Ishikawa (cell line): ENCODE measurements around the gene SLC2A4RG.

Experiments
- CEBPB ChIP-seq: IDR thresholded peaks from 2 replicates; pipeline ENCODE4 v1.6.1; 2012
- CREB1 ChIP-seq: IDR thresholded peaks from 2 replicates; pipeline ENCODE4 v1.6.1; 2012; ENCODE audit warnings: low read depth
- EGR1 ChIP-seq: IDR thresholded peaks from 2 replicates; pipeline ENCODE4 v1.6.1; 2012
- EP300 ChIP-seq: IDR thresholded peaks from 2 replicates; pipeline ENCODE4 v1.6.1; 2012; ENCODE audit warnings: borderline replicate concordance
- FOXM1 ChIP-seq: IDR thresholded peaks from 2 replicates; pipeline ENCODE4 v1.6.1; 2012; ENCODE audit warnings: low read depth, borderline replicate concordance
- NFIC ChIP-seq: IDR thresholded peaks from 2 replicates; pipeline ENCODE4 v1.6.1; 2012
- RAD21 ChIP-seq: IDR thresholded peaks from 2 replicates; pipeline ENCODE4 v1.6.1; 2012; ENCODE audit warnings: low read depth
- TAF1 ChIP-seq: IDR thresholded peaks from 2 replicates; pipeline ENCODE4 v1.6.1; 2012; ENCODE audit warnings: low read depth, mild to moderate bottlenecking
- TCF12 ChIP-seq: IDR thresholded peaks from 2 replicates; pipeline ENCODE4 v1.6.1; 2012; ENCODE audit warnings: low read depth
- TEAD4 ChIP-seq: IDR thresholded peaks from 2 replicates; pipeline ENCODE4 v1.6.1; 2012
- YY1 ChIP-seq: IDR thresholded peaks from 2 replicates; pipeline ENCODE4 v1.6.1; 2012; ENCODE audit warnings: low read depth
- ZBTB7A ChIP-seq: IDR thresholded peaks from 2 replicates; pipeline ENCODE4 v1.6.1; 2012; ENCODE audit warnings: low read depth
- TF ChIP-seq, protein P1 (sequence below): IDR thresholded peaks from 2 replicates; pipeline ENCODE4 v1.6.1; 2012; ENCODE audit warnings: low read depth, mild to moderate bottlenecking
- TF ChIP-seq, protein P2 (sequence below): IDR thresholded peaks from 2 replicates; pipeline ENCODE4 v1.6.1; 2012
- TF ChIP-seq, protein P3 (sequence below): IDR thresholded peaks from 2 replicates; pipeline ENCODE4 v1.6.1; 2012

Gene SLC2A4RG

DNA sequence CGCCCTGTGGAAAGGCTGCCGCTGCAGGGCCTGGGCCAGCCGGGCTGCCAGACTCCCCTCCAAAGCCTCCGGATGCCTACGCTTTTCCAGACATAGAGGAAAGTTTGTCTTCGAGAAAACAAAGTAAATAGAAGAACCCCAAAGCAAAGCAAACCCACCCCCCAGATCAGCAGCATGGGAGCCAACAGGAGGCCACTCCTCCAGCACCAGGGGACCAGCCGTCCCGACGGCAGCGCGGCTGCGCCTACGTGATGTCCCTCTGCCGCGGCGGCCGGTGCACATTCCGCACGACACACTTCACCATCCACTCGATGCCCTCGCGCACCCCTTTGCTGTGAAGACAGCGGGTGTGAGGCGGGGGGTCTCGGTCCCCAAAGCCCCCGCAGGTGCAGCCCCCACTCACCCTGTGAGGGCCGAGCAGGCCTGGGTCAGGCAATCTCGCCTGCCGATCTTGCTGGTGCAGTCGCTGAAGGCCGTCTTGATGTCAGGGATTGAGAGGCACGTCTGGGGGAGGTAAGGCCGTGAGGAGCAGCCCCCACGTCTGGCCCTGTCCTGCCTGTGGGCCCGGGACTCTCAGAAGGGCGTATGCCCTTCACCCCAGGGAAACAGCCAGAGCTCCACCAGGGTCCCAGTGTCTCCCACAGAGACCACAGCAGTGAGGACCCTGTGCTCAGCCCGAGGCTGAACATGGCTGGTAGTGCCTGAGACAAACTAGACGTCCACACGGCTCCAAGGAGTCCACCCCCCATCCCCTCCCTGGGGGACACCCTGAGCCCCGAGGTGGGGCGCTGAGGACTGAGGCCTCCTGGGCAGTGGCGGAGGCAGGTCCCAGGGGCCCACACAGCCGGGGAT, 39.2 kb upstream of the SLC2A4RG start:
- TF ChIP-seq TEAD4 (no peak), FOXM1 (no peak), YY1 (no peak), TCF12 (no peak), EP300 (no peak)

DNA sequence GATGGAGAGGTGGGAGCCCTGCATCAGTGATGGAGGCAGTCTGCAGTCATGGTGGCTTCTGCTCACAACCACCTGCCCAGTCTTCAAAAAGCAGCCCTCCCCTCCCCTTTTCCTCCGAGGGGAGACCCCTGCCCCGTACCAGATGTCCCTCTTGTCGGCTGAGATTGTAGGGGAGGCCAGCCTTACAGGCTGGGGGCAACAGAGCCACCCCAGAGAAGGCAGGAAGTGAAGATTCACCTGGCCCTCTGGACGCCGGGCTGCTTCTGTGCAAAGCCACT, 38.6 kb upstream of the SLC2A4RG start:
- TF ChIP-seq, protein P1, sequence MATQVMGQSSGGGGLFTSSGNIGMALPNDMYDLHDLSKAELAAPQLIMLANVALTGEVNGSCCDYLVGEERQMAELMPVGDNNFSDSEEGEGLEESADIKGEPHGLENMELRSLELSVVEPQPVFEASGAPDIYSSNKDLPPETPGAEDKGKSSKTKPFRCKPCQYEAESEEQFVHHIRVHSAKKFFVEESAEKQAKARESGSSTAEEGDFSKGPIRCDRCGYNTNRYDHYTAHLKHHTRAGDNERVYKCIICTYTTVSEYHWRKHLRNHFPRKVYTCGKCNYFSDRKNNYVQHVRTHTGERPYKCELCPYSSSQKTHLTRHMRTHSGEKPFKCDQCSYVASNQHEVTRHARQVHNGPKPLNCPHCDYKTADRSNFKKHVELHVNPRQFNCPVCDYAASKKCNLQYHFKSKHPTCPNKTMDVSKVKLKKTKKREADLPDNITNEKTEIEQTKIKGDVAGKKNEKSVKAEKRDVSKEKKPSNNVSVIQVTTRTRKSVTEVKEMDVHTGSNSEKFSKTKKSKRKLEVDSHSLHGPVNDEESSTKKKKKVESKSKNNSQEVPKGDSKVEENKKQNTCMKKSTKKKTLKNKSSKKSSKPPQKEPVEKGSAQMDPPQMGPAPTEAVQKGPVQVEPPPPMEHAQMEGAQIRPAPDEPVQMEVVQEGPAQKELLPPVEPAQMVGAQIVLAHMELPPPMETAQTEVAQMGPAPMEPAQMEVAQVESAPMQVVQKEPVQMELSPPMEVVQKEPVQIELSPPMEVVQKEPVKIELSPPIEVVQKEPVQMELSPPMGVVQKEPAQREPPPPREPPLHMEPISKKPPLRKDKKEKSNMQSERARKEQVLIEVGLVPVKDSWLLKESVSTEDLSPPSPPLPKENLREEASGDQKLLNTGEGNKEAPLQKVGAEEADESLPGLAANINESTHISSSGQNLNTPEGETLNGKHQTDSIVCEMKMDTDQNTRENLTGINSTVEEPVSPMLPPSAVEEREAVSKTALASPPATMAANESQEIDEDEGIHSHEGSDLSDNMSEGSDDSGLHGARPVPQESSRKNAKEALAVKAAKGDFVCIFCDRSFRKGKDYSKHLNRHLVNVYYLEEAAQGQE, result no peak
- no peak for TF ChIP-seq TEAD4
- TF ChIP-seq NFIC, result no peak
- no peak for TF ChIP-seq CREB1
- no peak for TF ChIP-seq ZBTB7A
- no peak for TF ChIP-seq EGR1
- TF ChIP-seq, protein P2, sequence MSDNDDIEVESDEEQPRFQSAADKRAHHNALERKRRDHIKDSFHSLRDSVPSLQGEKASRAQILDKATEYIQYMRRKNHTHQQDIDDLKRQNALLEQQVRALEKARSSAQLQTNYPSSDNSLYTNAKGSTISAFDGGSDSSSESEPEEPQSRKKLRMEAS, result no peak
- TF ChIP-seq TCF12, result no peak
- TF ChIP-seq, protein P3, sequence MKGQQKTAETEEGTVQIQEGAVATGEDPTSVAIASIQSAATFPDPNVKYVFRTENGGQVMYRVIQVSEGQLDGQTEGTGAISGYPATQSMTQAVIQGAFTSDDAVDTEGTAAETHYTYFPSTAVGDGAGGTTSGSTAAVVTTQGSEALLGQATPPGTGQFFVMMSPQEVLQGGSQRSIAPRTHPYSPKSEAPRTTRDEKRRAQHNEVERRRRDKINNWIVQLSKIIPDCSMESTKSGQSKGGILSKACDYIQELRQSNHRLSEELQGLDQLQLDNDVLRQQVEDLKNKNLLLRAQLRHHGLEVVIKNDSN, result no peak
- TF ChIP-seq EP300, result no peak
- no peak for TF ChIP-seq CEBPB
- TF ChIP-seq RAD21, result no peak
- TF ChIP-seq TAF1, result no peak
- TF ChIP-seq YY1, result no peak
- TF ChIP-seq FOXM1, result no peak

DNA sequence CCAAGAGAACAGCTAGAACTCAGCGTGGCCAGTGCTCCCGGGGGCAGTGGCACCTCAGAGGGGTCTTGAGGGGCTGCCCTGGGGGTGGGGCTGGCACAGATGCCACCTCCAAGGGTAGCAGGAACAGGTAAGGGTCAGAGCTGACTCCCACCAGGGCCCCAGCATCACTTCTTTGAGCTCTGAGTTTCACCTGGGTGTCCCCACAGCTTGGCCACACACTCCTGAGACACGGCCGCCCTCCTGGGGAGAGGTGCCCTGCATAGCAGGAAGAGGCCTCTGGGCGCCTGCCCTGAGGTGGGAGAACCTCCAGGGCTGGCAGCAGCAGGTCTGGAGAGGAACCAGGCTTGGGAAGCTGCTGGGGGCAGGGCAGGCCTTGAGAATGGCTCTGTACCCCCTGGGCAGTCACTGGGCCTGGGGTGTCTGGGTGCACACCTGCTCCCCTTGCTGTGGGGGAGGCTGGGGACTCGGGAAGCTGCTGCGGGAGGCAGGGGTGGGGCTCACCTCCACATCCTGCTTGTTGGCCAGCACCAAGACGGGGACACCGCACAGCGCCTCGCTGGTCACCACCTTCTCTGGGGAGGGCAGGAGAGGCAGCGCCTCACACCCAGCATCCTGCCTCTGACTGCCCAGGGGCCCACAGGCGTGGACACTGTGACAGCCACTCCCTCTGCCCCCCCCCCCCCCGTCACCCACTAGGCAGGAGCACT, 38.1 kb upstream of the SLC2A4RG start:
- TF ChIP-seq RAD21 (no peak), TEAD4 (no peak), CEBPB (no peak)
- TF ChIP-seq, protein P1, result no peak

DNA sequence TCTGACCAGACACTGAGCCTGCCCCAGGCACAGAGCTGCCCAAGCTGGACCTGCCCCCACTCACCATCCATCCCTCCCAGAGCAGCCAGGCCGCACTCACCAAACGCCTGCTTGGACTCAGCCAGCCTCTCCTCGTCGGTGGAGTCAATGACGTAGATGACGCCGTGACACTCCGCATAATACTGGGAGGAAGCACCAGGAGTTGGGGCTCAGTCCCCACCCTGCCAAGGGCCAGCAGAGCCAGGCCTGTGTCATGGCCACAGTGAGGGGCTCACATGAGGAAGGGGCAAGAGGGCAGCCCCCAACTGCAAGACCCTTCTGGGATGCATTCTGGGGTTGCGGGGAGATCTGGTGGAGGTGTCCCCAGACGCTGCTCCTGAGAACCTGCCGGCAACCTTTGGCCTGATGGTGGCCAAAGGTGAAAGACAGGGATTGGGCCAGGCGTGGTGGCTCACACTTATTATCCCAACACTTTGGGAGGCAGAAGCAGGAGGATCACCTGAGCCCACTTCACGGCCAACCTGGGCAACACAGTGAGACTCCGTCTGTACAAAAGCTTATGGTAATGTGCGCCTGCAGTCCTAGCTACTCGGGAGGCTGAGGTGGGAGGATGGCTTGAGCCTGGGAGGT, 37.4 kb upstream of the SLC2A4RG start:
- TF ChIP-seq EGR1 (no peak), TEAD4 (no peak), ZBTB7A (no peak), RAD21 (no peak), CEBPB (no peak), CREB1 (no peak)
- TF ChIP-seq, protein P2, result no peak

DNA sequence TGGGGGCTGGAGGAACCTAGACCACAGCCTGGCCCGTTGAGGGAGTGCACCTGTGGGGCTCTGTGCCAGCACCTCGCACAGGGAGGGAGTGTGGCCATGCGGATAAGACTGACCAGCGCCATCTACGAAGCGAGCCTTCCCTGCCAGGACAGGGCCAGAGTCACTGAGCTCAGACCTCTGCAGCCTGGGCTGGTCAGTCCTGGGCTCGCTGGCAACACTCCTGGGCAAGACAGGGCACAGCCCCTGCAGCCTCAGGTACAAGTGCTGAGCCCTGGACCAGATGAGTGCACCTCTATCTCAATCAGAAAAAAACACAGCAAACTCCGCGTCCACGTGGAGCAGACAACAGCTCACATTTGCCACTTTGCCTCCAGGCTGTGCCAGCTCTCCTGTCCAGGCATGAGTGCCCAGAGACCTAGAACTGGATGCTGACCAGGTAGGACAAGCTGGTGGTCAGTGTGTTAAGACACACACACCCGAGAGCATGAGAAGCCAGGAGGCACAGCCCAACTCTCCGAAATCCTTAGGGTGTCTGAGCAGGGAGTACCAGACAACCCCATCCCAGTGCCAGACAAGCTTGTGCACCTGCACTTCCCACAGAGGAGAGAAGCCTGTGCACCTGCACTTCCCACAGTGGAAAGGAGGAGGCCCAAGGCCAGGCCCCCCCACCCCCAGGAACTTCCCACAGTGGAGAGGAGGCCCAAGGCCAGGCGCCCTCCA, 36.7 kb upstream of the SLC2A4RG start:
- TF ChIP-seq, protein P2, result no peak
- TF ChIP-seq YY1, result no peak
- TF ChIP-seq TEAD4, result no peak
- TF ChIP-seq RAD21, result no peak
- TF ChIP-seq TCF12, result no peak
- TF ChIP-seq CREB1, result no peak
- TF ChIP-seq EP300, result no peak
- no peak for TF ChIP-seq NFIC
- no peak for TF ChIP-seq FOXM1
- no peak for TF ChIP-seq ZBTB7A
